Mucosa of rectum (tissue), 2 donors: Measurements from ENCODE around the gene BCOR.
A peak's percentile ranks its signal among the peaks of the same experiment; 100 is the strongest.

ENCODE experiments used
- H3K27ac ChIP-seq, 2 donors: one replicate each; pipeline ENCODE4 v1.7.0; 2013; ENCODE audit warnings: inconsistent platforms in 2 of 2, low read depth in 2 of 2, low read length in 2 of 2
- H3K27me3 ChIP-seq, 2 donors: one replicate each; pipeline ENCODE4 v1.7.0; 2013; ENCODE audit warnings: low read length in 2 of 2; ENCODE audit not compliant: control insufficient read depth in 2 of 2, insufficient read depth in 2 of 2
- H3K36me3 ChIP-seq, 2 donors: one replicate each; pipeline ENCODE4 v1.7.0; 2013; ENCODE audit warnings: low read length in 2 of 2; ENCODE audit not compliant: control insufficient read depth in 2 of 2, insufficient read depth in 2 of 2
- H3K4me1 ChIP-seq, 2 donors: one replicate each; pipeline ENCODE4 v1.7.0; 2013; ENCODE audit warnings: low read length in 2 of 2, mild to moderate bottlenecking in 1 of 2; ENCODE audit not compliant: control insufficient read depth in 2 of 2, insufficient read depth in 2 of 2
- H3K4me3 ChIP-seq, 2 donors: one replicate each; pipeline ENCODE4 v1.7.0; 2013; ENCODE audit warnings: low read length in 2 of 2
- H3K9ac ChIP-seq, 2 donors: one replicate each; pipeline ENCODE4 v1.7.0; 2013; ENCODE audit warnings: low read length in 2 of 2, low read depth in 1 of 2, mild to moderate bottlenecking in 1 of 2
- H3K9me3 ChIP-seq, 2 donors: one replicate each; pipeline ENCODE4 v1.7.0; 2013; ENCODE audit warnings: low read length in 2 of 2; ENCODE audit not compliant: control insufficient read depth in 2 of 2
- donor health status: healthy.
- donor health status: Normal muscosa, but diverticular disease.

BCOR gene

GRCh38 chrX:40006106-40007017, 91.4 kb downstream of the BCOR start:
- Histone ChIP-seq H3K9me3 (no peaks in the 10 kb centered on the region), H3K27ac (peak overlapping the region in 1 of 2 donors; percentile 32), H3K4me1 (peaks cover 0 to 6% of the 10 kb centered on the region in 2 donors), H3K27me3 (peaks cover 3 to 22% of the 10 kb centered on the region in 2 donors), H3K36me3 (no peaks in the 10 kb centered on the region), H3K9ac (peak overlapping the region in 1 of 2 donors; percentile 39), H3K4me3 (peak overlapping the region in 1 of 2 donors; percentile 21)

DNA sequence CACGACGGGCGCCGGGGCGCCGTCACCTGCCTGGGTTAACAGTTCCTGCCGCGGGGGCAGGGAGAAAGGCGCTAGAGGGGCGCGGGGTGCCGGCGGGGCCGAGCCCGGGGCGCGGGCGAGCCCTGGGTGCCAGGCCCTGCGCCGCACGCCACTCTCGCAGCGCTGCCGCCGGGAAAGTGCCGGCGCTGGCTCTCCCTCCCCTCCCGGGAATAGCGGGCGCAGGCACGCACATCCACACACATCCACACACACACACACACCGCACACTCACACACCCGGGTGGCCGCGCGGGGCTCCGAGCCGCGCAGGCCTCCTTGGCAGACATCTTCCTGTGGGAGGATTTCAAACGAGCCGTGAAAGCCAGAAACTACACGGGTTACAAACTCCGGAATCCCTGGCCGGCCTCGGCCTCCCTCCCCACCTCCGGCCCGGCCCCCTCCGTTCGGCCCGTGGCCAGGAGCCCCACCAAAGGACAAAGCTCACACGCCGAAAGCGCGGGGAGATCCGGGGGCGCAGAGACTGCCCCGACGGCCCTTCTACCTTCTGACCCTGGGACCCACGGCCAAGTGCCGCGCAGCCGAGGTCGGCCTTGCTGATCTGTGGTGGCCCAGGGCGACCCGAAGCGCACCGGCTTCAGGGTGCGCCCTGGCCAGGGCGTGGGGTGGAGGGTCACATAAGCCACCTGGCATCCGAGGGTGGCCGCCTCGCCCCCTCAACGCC, 92.3 kb downstream of the BCOR start:
- H3K9ac ChIP-seq = peak overlapping the region in 1 of 2 donors; percentile 39
- H3K27ac ChIP-seq = peak overlapping the region in 1 of 2 donors; percentile 32

GRCh38 chrX:40004921-40005291, 92.9 kb downstream of the BCOR start:
- H3K9ac ChIP-seq = no peak overlapping the region
- no peak overlapping the region for H3K27ac ChIP-seq
- no peaks in the 10 kb centered on the region for H3K9me3 ChIP-seq
- peaks cover 0 to 15% of the 10 kb centered on the region in 2 donors for H3K27me3 ChIP-seq
- H3K4me3 ChIP-seq = no peak overlapping the region
- peaks cover 0 to 5% of the 10 kb centered on the region in 2 donors for H3K4me1 ChIP-seq
- no peaks in the 10 kb centered on the region for H3K36me3 ChIP-seq

More for the DNA sequence above, 92.3 kb downstream of the BCOR start:
- Histone ChIP-seq H3K36me3 (no peaks in the 10 kb centered on the region), H3K4me1 (peaks cover 0 to 5% of the 10 kb centered on the region in 2 donors), H3K27me3 (peaks cover 0 to 16% of the 10 kb centered on the region in 2 donors), H3K4me3 (peak overlapping the region; percentile 21 to 28), H3K9me3 (no peaks in the 10 kb centered on the region)

GRCh38 chrX:40004246-40004535, 93.6 kb downstream of the BCOR start:
- Histone ChIP-seq H3K4me3 (no peak overlapping the region), H3K27ac (no peak overlapping the region)

DNA sequence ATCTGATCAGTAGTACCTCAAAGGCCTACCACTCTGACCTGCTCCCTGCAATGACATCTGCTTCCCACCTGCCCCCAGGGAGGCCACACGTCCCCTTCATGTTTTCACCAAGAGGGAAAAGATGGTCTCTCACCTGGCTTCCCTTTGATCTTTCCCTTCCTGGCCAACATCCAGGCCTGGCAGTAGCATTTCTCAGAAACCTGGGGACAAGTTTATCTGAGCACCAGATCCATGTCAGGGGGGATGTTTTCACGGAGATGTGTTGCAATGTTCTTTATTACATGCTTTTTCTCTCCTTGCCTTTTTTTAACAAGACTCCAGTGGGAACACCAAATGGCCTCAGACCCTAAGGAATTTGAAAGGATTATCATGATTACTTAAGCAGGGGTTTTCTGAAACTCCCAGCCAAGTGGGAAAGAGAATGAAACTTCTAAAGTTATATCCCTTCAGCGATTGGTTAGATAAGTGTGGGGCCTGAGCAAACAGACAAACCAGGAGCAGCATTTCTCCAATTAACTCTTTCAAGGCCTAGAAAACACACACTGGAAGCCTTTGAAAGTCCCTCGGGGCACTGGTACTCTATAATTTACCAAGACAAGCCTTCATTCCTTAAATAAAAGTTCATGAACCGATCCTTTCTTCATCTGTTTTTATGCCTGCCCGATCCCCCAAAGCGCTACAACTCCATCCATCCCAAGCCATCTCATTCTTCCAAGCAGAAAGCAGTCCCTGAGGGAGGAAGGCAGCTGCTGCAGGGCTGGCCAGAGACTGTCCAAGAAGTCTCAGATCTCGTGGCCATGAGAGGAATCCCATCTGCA, 94.1 kb downstream of the BCOR start:
- H3K27ac ChIP-seq = no peak overlapping the region
- H3K4me1 ChIP-seq = peaks cover 0 to 5% of the 10 kb centered on the region in 2 donors
- peaks cover 0 to 14% of the 10 kb centered on the region in 2 donors for H3K27me3 ChIP-seq

More at GRCh38 chrX:40004246-40004535, 93.6 kb downstream of the BCOR start:
- Histone ChIP-seq H3K9ac (no peak overlapping the region), H3K36me3 (no peaks in the 10 kb centered on the region), H3K4me1 (peaks cover 0 to 5% of the 10 kb centered on the region in 2 donors), H3K9me3 (no peaks in the 10 kb centered on the region), H3K27me3 (peaks cover 0 to 14% of the 10 kb centered on the region in 2 donors)

GRCh38 chrX:40003071-40003427, 94.7 kb downstream of the BCOR start:
- peaks cover 0 to 11% of the 10 kb centered on the region in 2 donors for H3K27me3 ChIP-seq
- H3K4me1 ChIP-seq = peaks cover 0 to 5% of the 10 kb centered on the region in 2 donors
- no peak overlapping the region for H3K27ac ChIP-seq
- H3K9me3 ChIP-seq = no peaks in the 10 kb centered on the region
- no peak overlapping the region for H3K4me3 ChIP-seq
- H3K36me3 ChIP-seq = no peaks in the 10 kb centered on the region
- H3K9ac ChIP-seq = no peak overlapping the region

More for the DNA sequence above, 94.1 kb downstream of the BCOR start:
- Histone ChIP-seq H3K4me3 (no peak overlapping the region), H3K9ac (no peak overlapping the region), H3K36me3 (no peaks in the 10 kb centered on the region), H3K9me3 (no peaks in the 10 kb centered on the region)
